Astrocyte of the spinal cord (primary cell): ENCODE results near the gene NDST3.

Experiments used
- DNase-seq: peaks from one replicate; pipeline ENCODE4 v3.0.0; 2011; ENCODE audit warnings: low read depth, low spot score
- H3K4me3 ChIP-seq: 2 replicates; pipeline ENCODE4 v1.5.1; 2011; ENCODE audit warnings: low read depth, mild to moderate bottlenecking, low read length, moderate library complexity
- CTCF ChIP-seq: IDR thresholded peaks from 2 replicates; pipeline ENCODE4 v1.5.1; 2012; ENCODE audit warnings: low read depth, mild to moderate bottlenecking, low read length, inconsistent platforms
- in situ Hi-C: cut with HindIII; loops from 2 replicates; pipeline ENCODE4 v1.10.0; 2017; ENCODE audit warnings: low sequenced_read_pairs

Gene NDST3

DNA sequence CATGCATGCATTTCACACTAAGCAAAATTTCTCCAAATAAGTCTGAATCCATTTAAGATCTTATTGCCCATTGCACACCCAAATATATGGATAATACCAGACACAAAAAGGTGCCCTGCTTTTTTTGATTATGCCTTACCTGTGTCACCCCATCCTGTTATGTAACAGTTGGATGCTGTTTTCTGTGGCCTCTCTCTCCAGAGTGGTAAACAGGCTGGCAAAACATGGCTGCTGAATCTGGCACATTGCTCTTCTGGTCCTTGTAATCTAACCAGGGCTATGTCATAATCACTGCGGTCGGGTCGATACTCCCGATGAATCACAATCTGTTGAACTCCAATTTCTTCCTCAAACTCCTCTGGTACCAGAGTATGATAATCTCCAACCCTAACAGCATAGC is 248.4 kb downstream of the NDST3 start:
- in situ Hi-C loops: no loop called here
- no peak overlapping the region for H3K4me3 ChIP-seq
- DNase-seq: peak; percentile 49
- no peak for TF ChIP-seq CTCF

DNA sequence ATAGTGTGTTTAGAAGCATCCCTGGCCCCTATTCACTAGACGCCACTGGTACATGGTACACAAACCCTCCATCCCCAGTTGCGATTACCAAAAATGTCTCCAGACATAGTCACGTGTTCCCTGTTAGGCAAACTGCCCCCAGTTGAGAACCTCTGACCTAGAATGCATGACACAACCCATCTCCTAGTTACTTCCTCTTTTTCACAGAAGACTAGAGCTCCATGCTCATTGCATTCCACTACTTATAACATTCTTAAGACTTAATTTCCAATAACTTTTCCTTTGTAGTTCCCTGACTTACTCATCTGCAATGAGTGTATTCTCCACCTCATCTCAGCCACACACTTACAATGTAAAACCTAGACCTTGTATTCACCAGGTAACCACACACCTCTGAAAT is 249.9 kb downstream of the NDST3 start:
- in situ Hi-C loops: no loop called here
- TF ChIP-seq CTCF: no peak
- no peak for DNase-seq
- H3K4me3 ChIP-seq: no peak overlapping the region

DNA sequence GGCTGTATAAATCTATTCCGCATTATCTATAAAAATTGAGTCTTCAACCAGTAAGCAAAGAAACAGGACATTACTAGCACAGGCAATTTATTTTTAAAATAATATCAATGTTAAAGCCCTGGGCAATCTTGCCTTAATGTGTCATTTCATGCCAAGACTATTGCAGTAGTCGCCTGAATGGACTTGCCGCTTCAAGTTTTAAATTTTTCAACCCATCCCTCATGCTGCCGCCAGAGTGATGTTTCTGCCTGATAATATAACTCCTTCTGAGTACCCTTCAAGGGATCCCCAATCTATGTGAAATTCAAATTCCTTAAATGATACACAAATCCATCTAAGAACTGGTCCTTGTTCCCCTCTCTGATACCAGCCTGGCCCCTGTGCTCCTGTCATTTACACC is 251.6 kb downstream of the NDST3 start:
- in situ Hi-C loops: no loop called here
- no peak for TF ChIP-seq CTCF
- DNase-seq: no peak
- no peak overlapping the region for H3K4me3 ChIP-seq

- H3K4me3 ChIP-seq: no peak overlapping the region
- no peak for TF ChIP-seq CTCF
- in situ Hi-C loops: no loop called here
- no peak for DNase-seq
Observed at GRCh38 chr4:118286685-118287084, 252.4 kb downstream of the NDST3 start.

DNA sequence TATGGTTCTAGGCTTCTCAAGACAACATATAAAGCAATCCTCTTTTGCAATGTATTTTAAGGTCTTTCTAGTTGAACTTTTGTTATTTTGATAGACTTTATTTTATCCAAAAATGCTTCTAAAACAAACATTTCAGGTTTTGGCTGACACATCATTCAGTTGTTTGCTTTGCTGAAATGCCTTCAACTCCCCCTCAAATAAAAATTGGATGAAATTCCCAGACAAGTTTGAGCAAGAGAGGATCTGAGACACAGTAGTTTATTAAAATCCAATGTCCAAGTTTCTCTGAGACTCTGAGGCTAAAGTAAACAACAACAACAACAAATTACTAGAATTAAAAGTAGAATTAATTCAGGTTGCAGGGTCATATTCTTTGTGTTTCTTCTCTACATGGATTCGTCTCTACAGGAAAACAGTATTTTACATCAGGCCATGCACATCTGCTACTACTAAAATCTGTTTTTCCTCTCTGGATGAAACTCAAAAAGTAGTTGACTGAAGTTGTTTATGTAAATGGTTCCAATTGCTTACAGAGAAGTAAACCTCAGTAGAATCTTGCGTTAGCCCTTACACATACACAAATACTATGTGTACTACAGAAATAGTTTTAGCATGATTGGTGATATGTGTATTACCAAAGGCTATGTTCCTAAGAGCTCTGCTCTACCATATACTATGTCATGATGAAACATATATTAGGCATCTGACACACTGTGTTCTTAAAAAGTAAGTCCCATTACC is 253.6 kb downstream of the NDST3 start:
- TF ChIP-seq CTCF: no peak
- H3K4me3 ChIP-seq: no peak overlapping the region
- DNase-seq: no peak
- in situ Hi-C loops: no loop called here

DNA sequence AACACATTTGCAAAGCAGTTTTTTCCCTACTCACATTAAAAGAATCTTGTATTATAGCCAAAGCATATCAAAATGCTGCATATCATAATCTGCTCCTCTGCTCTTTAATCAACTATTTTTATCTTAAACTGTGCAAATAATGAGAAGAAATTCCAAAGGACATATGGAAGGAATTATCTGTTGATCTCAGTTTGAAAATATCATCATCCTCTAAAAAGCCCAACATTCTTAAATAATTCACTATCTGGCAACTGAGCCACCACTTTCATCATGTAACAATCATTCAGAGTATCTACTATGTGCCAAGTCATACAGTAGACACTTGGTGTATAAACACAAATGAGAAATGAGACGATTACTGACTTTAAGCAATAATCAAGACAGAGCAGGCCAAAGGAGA is 255.5 kb downstream of the NDST3 start:
- TF ChIP-seq CTCF: no peak
- H3K4me3 ChIP-seq: no peak overlapping the region
- in situ Hi-C loops: no loop called here
- peak; percentile 46 for DNase-seq
